Mesothelial cell of epicardium (in vitro differentiated cells): ENCODE measurements around the gene DENND6B. TPM values are rescaled to one million over a fixed set of nuclear protein-coding genes. Genes with fewer than 3 reads are reported as not detected.

Source experiments
- DNase-seq, 2 experiments: peaks; one replicate each; pipeline ENCODE4 v3.0.0; 2021; ENCODE audit warnings: low spot score in 2 of 2; ENCODE audit not compliant: unreplicated experiment in 2 of 2
- H3K27ac Mint-ChIP-seq: 2 replicates; pipeline ENCODE4 v1.8.0; 2021; ENCODE audit warnings: mixed read lengths
- H3K27me3 Mint-ChIP-seq: 2 replicates; pipeline ENCODE4 v1.8.0; 2021; ENCODE audit warnings: low read depth, mixed read lengths
- H3K36me3 Mint-ChIP-seq: 2 replicates; pipeline ENCODE4 v1.8.0; 2021; ENCODE audit warnings: mixed read lengths
- H3K4me1 Mint-ChIP-seq: 2 replicates; pipeline ENCODE4 v1.8.0; 2021; ENCODE audit warnings: mixed read lengths
- H3K4me3 Mint-ChIP-seq: 2 replicates; pipeline ENCODE4 v1.8.0; 2021; ENCODE audit warnings: mild to moderate bottlenecking, moderate library complexity, mixed read lengths
- H3K9me3 Mint-ChIP-seq: 2 replicates; pipeline ENCODE4 v1.8.0; 2021; ENCODE audit warnings: mixed read lengths
- total RNA-seq: library from RNA; stranded (reverse); gene quantifications from 3 replicates; pipeline ENCODE4 v1.2.1, GENCODE V29; 2021
- TF ChIP-seq, protein P1 (sequence below): fragments of 200-600 bp; sonication (generic); IDR thresholded peaks from one replicate; pipeline ENCODE4 v1.5.0; 2021; ENCODE audit warnings: antibody characterized with exemption; ENCODE audit not compliant: unreplicated experiment

DENND6B gene
- total RNA-seq, 1 donor from 2014 or later = 19.2 TPM

DNA sequence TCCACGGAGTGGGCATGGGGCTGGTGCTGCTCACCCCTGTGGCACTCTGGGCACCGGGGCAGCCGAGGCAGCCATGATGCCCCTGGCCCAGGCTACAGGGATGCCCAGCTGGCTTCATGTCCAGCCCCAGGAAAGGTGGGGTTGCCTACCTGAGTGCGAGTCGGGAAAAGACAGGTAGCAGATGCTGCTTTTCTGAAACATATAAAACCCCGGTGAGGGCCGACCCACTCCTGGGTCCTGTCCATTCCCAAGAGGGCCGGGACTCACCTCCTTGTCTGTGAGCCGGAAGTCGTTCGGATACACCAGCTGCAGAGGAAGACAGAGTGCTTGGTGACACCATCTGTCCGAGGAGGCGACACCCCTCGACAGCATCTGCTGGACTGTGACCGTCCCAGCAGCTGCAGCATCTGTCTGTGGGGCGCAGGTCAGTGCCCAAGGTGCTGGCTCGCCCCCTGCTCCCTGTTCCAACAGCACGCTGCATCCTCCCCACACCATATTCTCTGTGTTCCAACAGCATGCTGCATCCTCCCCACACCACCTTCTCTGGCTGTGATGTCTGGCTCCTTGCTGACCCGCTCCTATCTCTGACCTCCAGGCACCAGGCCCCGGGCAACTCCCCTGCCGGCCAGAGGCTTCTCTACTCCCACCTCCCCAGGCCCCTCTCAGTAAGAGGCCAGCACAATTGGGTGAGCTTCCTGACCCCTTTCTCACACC, 8.0 kb downstream of the DENND6B start:
- no peaks in the 10 kb centered on the region for H3K9me3 Mint-ChIP-seq
- H3K27ac Mint-ChIP-seq = no peak overlapping the region
- TF ChIP-seq, protein P1, sequence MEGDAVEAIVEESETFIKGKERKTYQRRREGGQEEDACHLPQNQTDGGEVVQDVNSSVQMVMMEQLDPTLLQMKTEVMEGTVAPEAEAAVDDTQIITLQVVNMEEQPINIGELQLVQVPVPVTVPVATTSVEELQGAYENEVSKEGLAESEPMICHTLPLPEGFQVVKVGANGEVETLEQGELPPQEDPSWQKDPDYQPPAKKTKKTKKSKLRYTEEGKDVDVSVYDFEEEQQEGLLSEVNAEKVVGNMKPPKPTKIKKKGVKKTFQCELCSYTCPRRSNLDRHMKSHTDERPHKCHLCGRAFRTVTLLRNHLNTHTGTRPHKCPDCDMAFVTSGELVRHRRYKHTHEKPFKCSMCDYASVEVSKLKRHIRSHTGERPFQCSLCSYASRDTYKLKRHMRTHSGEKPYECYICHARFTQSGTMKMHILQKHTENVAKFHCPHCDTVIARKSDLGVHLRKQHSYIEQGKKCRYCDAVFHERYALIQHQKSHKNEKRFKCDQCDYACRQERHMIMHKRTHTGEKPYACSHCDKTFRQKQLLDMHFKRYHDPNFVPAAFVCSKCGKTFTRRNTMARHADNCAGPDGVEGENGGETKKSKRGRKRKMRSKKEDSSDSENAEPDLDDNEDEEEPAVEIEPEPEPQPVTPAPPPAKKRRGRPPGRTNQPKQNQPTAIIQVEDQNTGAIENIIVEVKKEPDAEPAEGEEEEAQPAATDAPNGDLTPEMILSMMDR = no peak
- DNase-seq = no peak
- peaks cover 4% of the 10 kb centered on the region for H3K4me1 Mint-ChIP-seq
- H3K36me3 Mint-ChIP-seq = peaks cover 3% of the 10 kb centered on the region
- H3K4me3 Mint-ChIP-seq = no peak overlapping the region
- no peaks in the 10 kb centered on the region for H3K27me3 Mint-ChIP-seq

DNA sequence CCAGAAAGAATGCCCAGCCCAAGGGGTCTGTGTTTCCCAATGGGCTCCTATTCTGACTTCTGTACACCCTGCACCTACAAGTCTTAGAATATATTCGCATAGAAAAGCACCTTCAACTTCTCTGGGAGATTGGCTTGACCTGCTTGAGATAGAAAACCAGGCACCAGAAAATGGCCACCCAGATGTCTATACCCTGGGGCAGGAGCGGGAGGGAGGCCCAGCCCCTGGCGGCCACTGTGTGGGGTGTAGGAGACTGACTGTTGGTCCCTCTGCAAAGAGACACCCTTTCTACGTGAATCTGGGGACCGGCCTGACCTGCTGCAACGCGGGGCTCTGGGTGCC, 8.5 kb downstream of the DENND6B start:
- Mint-ChIP-seq H3K36me3 (peaks cover 3% of the 10 kb centered on the region), H3K4me1 (peaks cover 4% of the 10 kb centered on the region), H3K27ac (no peak overlapping the region), H3K27me3 (no peaks in the 10 kb centered on the region), H3K4me3 (no peak overlapping the region), H3K9me3 (no peaks in the 10 kb centered on the region)
- TF ChIP-seq, protein P1 = no peak
- DNase-seq = no peak

DNA sequence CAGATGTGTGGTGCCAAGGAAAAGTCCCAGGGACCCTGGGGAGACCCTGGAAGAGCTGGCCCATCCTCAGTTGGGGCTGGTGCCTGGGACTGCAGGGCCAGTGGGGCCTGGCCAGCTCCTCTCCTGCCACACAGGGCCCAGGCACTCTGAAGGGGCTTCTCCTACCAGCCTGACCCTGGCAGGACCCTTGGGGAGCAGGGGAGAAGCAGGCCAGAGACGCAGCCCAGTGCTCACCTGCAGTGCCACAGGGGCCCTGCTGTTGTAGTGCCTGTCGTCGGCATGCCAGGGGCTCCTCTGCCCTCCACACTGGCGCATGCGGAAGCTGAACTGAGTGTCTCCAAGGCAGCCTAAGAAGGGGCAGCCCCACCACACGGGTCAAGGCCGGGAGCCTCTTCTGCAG, 9.1 kb downstream of the DENND6B start:
- Mint-ChIP-seq H3K27ac (no peak overlapping the region), H3K4me3 (no peak overlapping the region), H3K27me3 (no peaks in the 10 kb centered on the region), H3K36me3 (peaks cover 3% of the 10 kb centered on the region), H3K9me3 (no peaks in the 10 kb centered on the region), H3K4me1 (peaks cover 4% of the 10 kb centered on the region)
- TF ChIP-seq, protein P1 = no peak
- DNase-seq = no peak

DNA sequence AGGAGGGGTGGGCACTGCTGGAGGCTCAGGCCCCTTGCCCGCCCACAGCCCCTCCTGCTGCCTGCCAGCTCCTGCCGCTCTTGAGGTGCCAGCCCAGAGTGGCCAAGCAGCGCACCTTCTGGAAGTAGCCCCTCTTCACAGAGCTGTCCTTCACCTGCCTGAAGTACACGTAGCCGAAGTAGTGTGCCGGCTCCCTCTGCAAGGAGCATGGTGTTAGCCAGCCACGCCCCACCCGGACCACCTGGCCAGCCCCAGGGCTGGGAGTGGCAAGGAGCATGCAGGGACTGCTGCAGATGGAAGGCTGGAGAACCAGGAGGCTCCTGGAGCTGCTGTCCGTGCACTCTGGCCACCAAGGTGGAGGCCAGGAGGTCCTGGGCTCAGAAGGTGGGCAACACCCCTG, 9.6 kb downstream of the DENND6B start:
- peaks cover 3% of the 10 kb centered on the region for H3K36me3 Mint-ChIP-seq
- peaks cover 4% of the 10 kb centered on the region for H3K4me1 Mint-ChIP-seq
- H3K27me3 Mint-ChIP-seq = no peaks in the 10 kb centered on the region
- no peak overlapping the region for H3K4me3 Mint-ChIP-seq
- DNase-seq = no peak
- TF ChIP-seq, protein P1 = no peak
- H3K9me3 Mint-ChIP-seq = no peaks in the 10 kb centered on the region
- H3K27ac Mint-ChIP-seq = no peak overlapping the region

DNA sequence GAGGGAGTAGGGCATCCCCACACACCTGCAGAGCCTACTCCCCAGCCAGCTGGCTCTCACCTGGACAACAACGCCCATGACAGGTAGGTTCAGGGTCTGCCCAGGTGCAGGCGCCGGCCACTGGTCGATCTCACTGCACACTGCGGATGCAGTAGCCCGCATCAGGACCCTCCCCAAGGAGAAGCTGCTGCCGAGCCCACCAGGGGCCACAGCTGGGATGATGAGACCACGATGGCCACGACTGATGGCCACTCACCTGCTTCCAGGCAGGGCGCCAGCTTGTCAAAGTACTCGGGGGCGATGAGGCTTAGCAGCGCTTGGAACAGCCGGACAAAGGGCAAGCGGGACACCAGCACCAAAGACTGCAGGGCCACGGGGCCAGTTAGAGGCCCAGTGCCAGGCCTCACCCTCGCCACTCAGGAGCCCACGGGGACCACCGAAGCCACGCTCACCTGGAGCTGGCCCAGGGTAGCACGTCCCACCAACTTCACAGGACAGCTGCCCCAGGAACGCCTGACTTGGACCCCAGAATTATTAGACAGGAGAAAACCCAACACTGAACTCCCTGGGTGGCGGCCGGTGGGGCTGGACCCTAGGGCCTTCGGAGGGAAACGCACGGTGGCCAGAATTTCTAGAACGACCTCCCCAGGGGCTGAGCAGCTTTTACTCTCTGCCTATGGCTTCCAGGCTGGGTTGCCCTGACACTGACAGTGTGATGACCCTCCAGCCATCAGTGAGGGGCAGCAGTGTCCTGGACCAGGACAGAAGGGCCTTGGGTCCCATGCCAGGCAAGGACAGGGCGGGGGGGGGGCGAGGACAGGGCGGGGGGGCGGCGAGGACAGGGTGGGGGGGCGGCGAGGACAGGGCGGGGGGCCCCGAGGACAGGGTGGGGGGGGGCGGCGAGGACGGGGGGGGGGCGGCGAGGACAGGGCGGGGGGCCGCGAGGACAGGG, 10.4 kb downstream of the DENND6B start:
- H3K27ac Mint-ChIP-seq = no peak overlapping the region
- no peak overlapping the region for H3K4me3 Mint-ChIP-seq
- no peaks in the 10 kb centered on the region for H3K27me3 Mint-ChIP-seq
- no peaks in the 10 kb centered on the region for H3K9me3 Mint-ChIP-seq
- peaks cover 3% of the 10 kb centered on the region for H3K36me3 Mint-ChIP-seq
- TF ChIP-seq, protein P1 = no peak
- DNase-seq = no peak
- H3K4me1 Mint-ChIP-seq = peaks cover 4% of the 10 kb centered on the region
